MM.1S (cell line): ENCODE results near the gene SORT1.

Source experiments
- DNase-seq: peaks from one replicate; pipeline ENCODE4 v3.0.0-alpha.2; 2015
- H2AFZ ChIP-seq: fragments of 300-600 bp; sonication (generic); 2 replicates; pipeline ENCODE4 v1.6.0; 2016; ENCODE audit warnings: antibody characterized with exemption, low read length
- H3F3A ChIP-seq: fragments of 300-600 bp; sonication (generic); 2 replicates; pipeline ENCODE4 v1.6.1; 2016; ENCODE audit warnings: mild to moderate bottlenecking, antibody characterized with exemption, low read length, moderate library complexity, mixed read lengths; ENCODE audit not compliant: insufficient read depth
- H3K27ac ChIP-seq: fragments of 300-600 bp; sonication (generic); 2 replicates; pipeline ENCODE4 v1.5.1; 2016; ENCODE audit warnings: mild to moderate bottlenecking, low read length
- H3K27me3 ChIP-seq: fragments of 300-600 bp; sonication (generic); replicated peaks from 2 replicates; pipeline ENCODE4 v1.6.0; 2016; ENCODE audit warnings: low read length; ENCODE audit not compliant: insufficient read depth
- H3K36me3 ChIP-seq: fragments of 300-600 bp; sonication (generic); replicated peaks from 2 replicates; pipeline ENCODE4 v1.6.1; 2016; ENCODE audit warnings: mild to moderate bottlenecking, low read length, mixed read lengths; ENCODE audit not compliant: insufficient read depth
- H3K4me1 ChIP-seq: fragments of 300-600 bp; sonication (generic); 2 replicates; pipeline ENCODE4 v1.6.1; 2016; ENCODE audit warnings: low read length, mixed read lengths
- H3K4me2 ChIP-seq: fragments of 300-600 bp; sonication (generic); 2 replicates; pipeline ENCODE4 v1.6.0; 2016; ENCODE audit warnings: low read depth, low read length
- H3K4me3 ChIP-seq: fragments of 300-600 bp; sonication (generic); 2 replicates; pipeline ENCODE4 v1.5.1; 2016; ENCODE audit warnings: low read length, mixed read lengths
- H3K79me2 ChIP-seq: fragments of 300-600 bp; sonication (generic); 2 replicates; pipeline ENCODE4 v1.6.1; 2016; ENCODE audit warnings: mixed run types, low read length, mixed read lengths
- H3K9ac ChIP-seq: fragments of 300-600 bp; sonication (generic); 2 replicates; pipeline ENCODE4 v1.6.1; 2016; ENCODE audit warnings: low read length, mixed read lengths
- H3K9me2 ChIP-seq: fragments of 300-600 bp; sonication (generic); replicated peaks from 2 replicates; pipeline ENCODE4 v1.6.1; 2016; ENCODE audit warnings: mild to moderate bottlenecking, low read length, mixed read lengths; ENCODE audit not compliant: insufficient read depth
- H3K9me3 ChIP-seq: fragments of 300-600 bp; sonication (generic); replicated peaks from 2 replicates; pipeline ENCODE4 v1.6.1; 2016; ENCODE audit warnings: mild to moderate bottlenecking, low read length, mixed read lengths; ENCODE audit not compliant: insufficient read depth
- H4K20me1 ChIP-seq: fragments of 300-600 bp; sonication (generic); 2 replicates; pipeline ENCODE4 v1.6.1; 2016; ENCODE audit warnings: mild to moderate bottlenecking, low read length, moderate library complexity, mixed read lengths; ENCODE audit not compliant: insufficient read depth
- EZH2 ChIP-seq: fragments of 300-600 bp; sonication (generic); optimal IDR thresholded peaks from 2 replicates; pipeline ENCODE3; 2017; ENCODE audit warnings: low read depth, mild to moderate bottlenecking, antibody characterized with exemption, low read length, mixed read lengths
- EZH2phosphoT487 ChIP-seq: fragments of 300-600 bp; sonication (generic); IDR thresholded peaks from 2 replicates; pipeline ENCODE4 v1.6.1; 2018; ENCODE audit warnings: antibody characterized with exemption, low read length
- TF ChIP-seq, protein P1 (sequence below): fragments of 300-600 bp; sonication (generic); IDR thresholded peaks from 2 replicates; pipeline ENCODE4 v1.5.1; 2016; ENCODE audit warnings: antibody characterized with exemption, low read length, mixed read lengths

The SORT1 gene

DNA sequence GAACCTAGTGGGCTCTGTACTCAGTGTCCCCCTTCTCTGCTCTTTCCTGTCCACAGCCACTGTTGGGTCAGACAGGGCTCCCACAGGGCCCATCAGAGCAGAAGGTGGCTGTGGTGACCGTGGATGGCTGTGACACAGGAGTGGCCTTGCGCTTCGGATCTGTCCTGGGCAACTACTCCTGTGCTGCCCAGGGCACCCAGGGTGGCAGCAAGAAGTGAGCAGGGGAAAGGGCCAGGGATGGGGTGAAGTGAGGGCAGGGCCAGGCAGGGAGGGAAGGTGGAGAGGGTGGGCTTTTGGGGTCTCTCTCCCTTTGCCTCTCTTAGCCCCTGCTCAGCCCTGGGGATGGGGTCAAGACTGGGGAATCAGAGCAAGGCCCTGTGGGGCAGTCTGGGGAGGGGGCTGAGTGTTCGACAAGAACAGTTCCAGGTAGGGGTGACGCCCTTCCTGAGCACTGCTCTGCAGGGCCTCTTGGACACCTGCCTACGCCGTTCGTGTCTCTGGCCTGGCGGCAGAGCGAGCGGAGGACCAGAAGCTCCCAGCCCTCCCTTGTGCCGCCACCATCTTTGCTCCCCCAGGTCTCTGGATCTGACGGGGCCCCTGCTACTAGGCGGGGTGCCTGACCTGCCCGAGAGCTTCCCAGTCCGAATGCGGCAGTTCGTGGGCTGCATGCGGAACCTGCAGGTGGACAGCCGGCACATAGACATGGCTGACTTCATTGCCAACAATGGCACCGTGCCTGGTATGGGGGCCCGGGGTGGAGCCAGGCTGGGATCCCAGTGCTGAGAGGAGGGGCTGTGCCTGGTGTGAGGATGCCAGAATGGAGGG lies 135.3 kb downstream of the SORT1 start:
- no peak overlapping the region for H3K27ac ChIP-seq
- H3K4me3 ChIP-seq = no peak overlapping the region
- no peaks in the 10 kb centered on the region for H3K79me2 ChIP-seq
- no peak overlapping the region for H3K9ac ChIP-seq
- no peak overlapping the region for H3K4me2 ChIP-seq
- no peaks in the 10 kb centered on the region for H4K20me1 ChIP-seq
- no peak overlapping the region for H2AFZ ChIP-seq
- DNase-seq = no peak
- H3K4me1 ChIP-seq = no peaks in the 10 kb centered on the region
- TF ChIP-seq, protein P1, sequence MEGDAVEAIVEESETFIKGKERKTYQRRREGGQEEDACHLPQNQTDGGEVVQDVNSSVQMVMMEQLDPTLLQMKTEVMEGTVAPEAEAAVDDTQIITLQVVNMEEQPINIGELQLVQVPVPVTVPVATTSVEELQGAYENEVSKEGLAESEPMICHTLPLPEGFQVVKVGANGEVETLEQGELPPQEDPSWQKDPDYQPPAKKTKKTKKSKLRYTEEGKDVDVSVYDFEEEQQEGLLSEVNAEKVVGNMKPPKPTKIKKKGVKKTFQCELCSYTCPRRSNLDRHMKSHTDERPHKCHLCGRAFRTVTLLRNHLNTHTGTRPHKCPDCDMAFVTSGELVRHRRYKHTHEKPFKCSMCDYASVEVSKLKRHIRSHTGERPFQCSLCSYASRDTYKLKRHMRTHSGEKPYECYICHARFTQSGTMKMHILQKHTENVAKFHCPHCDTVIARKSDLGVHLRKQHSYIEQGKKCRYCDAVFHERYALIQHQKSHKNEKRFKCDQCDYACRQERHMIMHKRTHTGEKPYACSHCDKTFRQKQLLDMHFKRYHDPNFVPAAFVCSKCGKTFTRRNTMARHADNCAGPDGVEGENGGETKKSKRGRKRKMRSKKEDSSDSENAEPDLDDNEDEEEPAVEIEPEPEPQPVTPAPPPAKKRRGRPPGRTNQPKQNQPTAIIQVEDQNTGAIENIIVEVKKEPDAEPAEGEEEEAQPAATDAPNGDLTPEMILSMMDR = no peak
- no peak for TF ChIP-seq EZH2
- no peak for TF ChIP-seq EZH2phosphoT487
- no peaks in the 10 kb centered on the region for H3K9me3 ChIP-seq
- H3K9me2 ChIP-seq = no peaks in the 10 kb centered on the region
- no peaks in the 10 kb centered on the region for H3K36me3 ChIP-seq
- no peaks in the 10 kb centered on the region for H3K27me3 ChIP-seq
- no peaks in the 10 kb centered on the region for H3F3A ChIP-seq

GRCh38 chr1:109261578-109261977 lies 136.1 kb downstream of the SORT1 start:
- DNase-seq = no peak
- no peaks in the 10 kb centered on the region for H3K27me3 ChIP-seq
- H3K4me3 ChIP-seq = no peak overlapping the region
- TF ChIP-seq, protein P1 = no peak
- TF ChIP-seq EZH2phosphoT487 (no peak), EZH2 (no peak)
- H3K9ac ChIP-seq = no peak overlapping the region
- no peaks in the 10 kb centered on the region for H3K9me3 ChIP-seq
- no peak overlapping the region for H3K4me2 ChIP-seq
- H4K20me1 ChIP-seq = no peaks in the 10 kb centered on the region
- no peaks in the 10 kb centered on the region for H3K36me3 ChIP-seq
- H3K9me2 ChIP-seq = no peaks in the 10 kb centered on the region
- no peak overlapping the region for H2AFZ ChIP-seq
- no peaks in the 10 kb centered on the region for H3F3A ChIP-seq
- no peak overlapping the region for H3K27ac ChIP-seq
- H3K79me2 ChIP-seq = no peaks in the 10 kb centered on the region
- no peaks in the 10 kb centered on the region for H3K4me1 ChIP-seq

GRCh38 chr1:109261006-109261405 lies 136.7 kb downstream of the SORT1 start:
- TF ChIP-seq EZH2phosphoT487 (no peak), EZH2 (no peak)
- TF ChIP-seq, protein P1 = no peak

More at GRCh38 chr1:109261006-109261405, 136.7 kb downstream of the SORT1 start:
- H3K79me2 ChIP-seq = no peaks in the 10 kb centered on the region
- H3K4me3 ChIP-seq = no peak overlapping the region
- no peaks in the 10 kb centered on the region for H3K36me3 ChIP-seq
- no peaks in the 10 kb centered on the region for H3K27me3 ChIP-seq
- H4K20me1 ChIP-seq = no peaks in the 10 kb centered on the region
- no peak for DNase-seq
- H3K4me1 ChIP-seq = no peaks in the 10 kb centered on the region
- H3F3A ChIP-seq = no peaks in the 10 kb centered on the region
- no peak overlapping the region for H2AFZ ChIP-seq
- H3K9me2 ChIP-seq = no peaks in the 10 kb centered on the region
- no peak overlapping the region for H3K4me2 ChIP-seq
- no peaks in the 10 kb centered on the region for H3K9me3 ChIP-seq
- no peak overlapping the region for H3K9ac ChIP-seq
- no peak overlapping the region for H3K27ac ChIP-seq
